Activated naive CD8-positive, alpha-beta T cell (primary cell): ENCODE data around the gene CCDC134.
A peak's percentile ranks its signal among the peaks of the same experiment; 100 is the strongest.

Experiments used
- H3K27ac Mint-ChIP-seq: one replicate; pipeline ENCODE4 v1.8.0; 2021; ENCODE audit warnings: mixed read lengths
- H3K27me3 Mint-ChIP-seq: one replicate; pipeline ENCODE4 v1.8.0; 2021; ENCODE audit warnings: mixed read lengths
- H3K36me3 Mint-ChIP-seq: one replicate; pipeline ENCODE4 v1.8.0; 2021; ENCODE audit warnings: mixed read lengths
- H3K4me1 Mint-ChIP-seq: one replicate; pipeline ENCODE4 v1.8.0; 2021; ENCODE audit warnings: low read depth, mixed read lengths
- H3K4me3 Mint-ChIP-seq: one replicate; pipeline ENCODE4 v1.8.0; 2021; ENCODE audit warnings: mild to moderate bottlenecking, mixed read lengths
- H3K9me3 Mint-ChIP-seq: one replicate; pipeline ENCODE4 v1.8.0; 2021; ENCODE audit warnings: low read depth, mixed read lengths

The CCDC134 gene

GRCh38 chr22:41810022-41810421 lies 9.5 kb downstream of the CCDC134 start:
- Mint-ChIP-seq H3K4me1 (peaks cover 4% of the 10 kb centered on the region), H3K36me3 (peaks cover 5% of the 10 kb centered on the region), H3K27ac (no peak overlapping the region), H3K27me3 (no peaks in the 10 kb centered on the region), H3K4me3 (no peak overlapping the region), H3K9me3 (no peaks in the 10 kb centered on the region)

- no peaks in the 10 kb centered on the region for H3K9me3 Mint-ChIP-seq
- no peak overlapping the region for H3K27ac Mint-ChIP-seq
- H3K36me3 Mint-ChIP-seq, result peaks cover 8% of the 10 kb centered on the region
- no peaks in the 10 kb centered on the region for H3K4me1 Mint-ChIP-seq
- H3K4me3 Mint-ChIP-seq, result no peak overlapping the region
- no peaks in the 10 kb centered on the region for H3K27me3 Mint-ChIP-seq
Measured at GRCh38 chr22:41812805-41813545, 12.5 kb downstream of the CCDC134 start.

GRCh38 chr22:41813726-41814410 lies 13.4 kb downstream of the CCDC134 start:
- H3K9me3 Mint-ChIP-seq, result no peaks in the 10 kb centered on the region
- no peaks in the 10 kb centered on the region for H3K27me3 Mint-ChIP-seq
- H3K27ac Mint-ChIP-seq, result no peak overlapping the region
- H3K4me1 Mint-ChIP-seq, result no peaks in the 10 kb centered on the region
- H3K4me3 Mint-ChIP-seq, result no peak overlapping the region
- H3K36me3 Mint-ChIP-seq, result peaks cover 8% of the 10 kb centered on the region

- Mint-ChIP-seq H3K27ac (no peak overlapping the region), H3K27me3 (no peaks in the 10 kb centered on the region), H3K36me3 (peaks cover 3% of the 10 kb centered on the region), H3K4me1 (no peaks in the 10 kb centered on the region), H3K9me3 (no peaks in the 10 kb centered on the region), H3K4me3 (no peak overlapping the region)
Measured at GRCh38 chr22:41815716-41816115, 15.2 kb downstream of the CCDC134 start.

GRCh38 chr22:41816241-41816640 lies 15.8 kb downstream of the CCDC134 start:
- H3K36me3 Mint-ChIP-seq, result peaks cover 3% of the 10 kb centered on the region
- H3K9me3 Mint-ChIP-seq, result no peaks in the 10 kb centered on the region
- H3K4me3 Mint-ChIP-seq, result no peak overlapping the region
- no peaks in the 10 kb centered on the region for H3K27me3 Mint-ChIP-seq
- no peaks in the 10 kb centered on the region for H3K4me1 Mint-ChIP-seq
- H3K27ac Mint-ChIP-seq, result no peak overlapping the region

DNA sequence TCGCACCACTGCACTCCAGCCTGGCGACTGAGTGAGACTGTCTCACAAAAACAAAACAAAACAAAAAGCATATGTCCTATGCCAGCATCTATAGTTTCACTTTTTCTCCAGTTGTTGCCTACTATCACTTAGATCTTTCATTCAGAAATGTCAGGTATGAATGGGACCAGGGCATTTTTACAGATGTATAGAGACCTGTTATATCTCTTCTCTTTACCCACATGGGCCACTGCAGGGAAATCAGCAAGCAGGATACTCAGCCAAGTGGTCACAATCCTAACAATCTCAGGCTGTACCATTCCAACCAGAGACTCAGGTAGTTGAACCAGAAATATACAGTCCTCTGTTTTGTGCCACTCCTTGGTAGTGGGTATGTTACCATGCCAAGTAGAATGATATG lies 16.4 kb downstream of the CCDC134 start:
- H3K27me3 Mint-ChIP-seq, result no peaks in the 10 kb centered on the region
- H3K36me3 Mint-ChIP-seq, result peaks cover 3% of the 10 kb centered on the region
- peaks cover 5% of the 10 kb centered on the region for H3K4me1 Mint-ChIP-seq
- H3K27ac Mint-ChIP-seq, result no peak overlapping the region
- no peaks in the 10 kb centered on the region for H3K9me3 Mint-ChIP-seq
- H3K4me3 Mint-ChIP-seq, result no peak overlapping the region

GRCh38 chr22:41818011-41818410 lies 17.5 kb downstream of the CCDC134 start:
- H3K36me3 Mint-ChIP-seq, result peaks cover 3% of the 10 kb centered on the region
- no peak overlapping the region for H3K27ac Mint-ChIP-seq
- H3K4me3 Mint-ChIP-seq, result no peak overlapping the region
- H3K27me3 Mint-ChIP-seq, result no peaks in the 10 kb centered on the region
- H3K9me3 Mint-ChIP-seq, result no peaks in the 10 kb centered on the region
- peaks cover 16% of the 10 kb centered on the region for H3K4me1 Mint-ChIP-seq

DNA sequence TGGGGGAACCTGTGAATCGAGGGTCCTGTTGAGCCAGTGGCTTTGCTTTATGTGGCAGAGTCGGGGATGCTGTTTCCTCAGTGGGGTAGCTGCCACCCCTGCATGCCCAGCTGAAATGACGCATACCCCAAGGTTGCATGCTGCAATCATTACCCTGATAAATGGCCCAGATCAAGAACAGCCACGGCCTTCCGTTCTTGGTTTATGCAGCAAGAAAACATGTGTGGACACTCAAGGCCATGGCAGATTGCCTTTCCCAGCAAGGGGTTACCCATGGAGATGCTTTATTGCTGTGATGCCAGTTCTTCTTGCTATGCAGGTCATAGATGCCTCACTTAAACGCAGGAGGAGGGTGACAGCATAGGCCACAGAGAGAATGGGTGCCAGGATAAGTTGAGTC lies 18.1 kb downstream of the CCDC134 start:
- H3K4me3 Mint-ChIP-seq, result no peak overlapping the region
- H3K4me1 Mint-ChIP-seq, result peaks cover 18% of the 10 kb centered on the region
- H3K27me3 Mint-ChIP-seq, result no peaks in the 10 kb centered on the region
- H3K36me3 Mint-ChIP-seq, result peaks cover 3% of the 10 kb centered on the region
- H3K9me3 Mint-ChIP-seq, result no peaks in the 10 kb centered on the region
- no peak overlapping the region for H3K27ac Mint-ChIP-seq

GRCh38 chr22:41819257-41819656 lies 18.8 kb downstream of the CCDC134 start:
- Mint-ChIP-seq H3K36me3 (peaks cover 7% of the 10 kb centered on the region), H3K27me3 (no peaks in the 10 kb centered on the region), H3K27ac (no peak overlapping the region), H3K4me3 (no peak overlapping the region), H3K4me1 (peaks cover 25% of the 10 kb centered on the region), H3K9me3 (no peaks in the 10 kb centered on the region)

GRCh38 chr22:41820447-41820846 lies 20.0 kb downstream of the CCDC134 start:
- Mint-ChIP-seq H3K27ac (peak overlapping the region; percentile 51), H3K36me3 (peaks cover 8% of the 10 kb centered on the region), H3K9me3 (no peaks in the 10 kb centered on the region)

DNA sequence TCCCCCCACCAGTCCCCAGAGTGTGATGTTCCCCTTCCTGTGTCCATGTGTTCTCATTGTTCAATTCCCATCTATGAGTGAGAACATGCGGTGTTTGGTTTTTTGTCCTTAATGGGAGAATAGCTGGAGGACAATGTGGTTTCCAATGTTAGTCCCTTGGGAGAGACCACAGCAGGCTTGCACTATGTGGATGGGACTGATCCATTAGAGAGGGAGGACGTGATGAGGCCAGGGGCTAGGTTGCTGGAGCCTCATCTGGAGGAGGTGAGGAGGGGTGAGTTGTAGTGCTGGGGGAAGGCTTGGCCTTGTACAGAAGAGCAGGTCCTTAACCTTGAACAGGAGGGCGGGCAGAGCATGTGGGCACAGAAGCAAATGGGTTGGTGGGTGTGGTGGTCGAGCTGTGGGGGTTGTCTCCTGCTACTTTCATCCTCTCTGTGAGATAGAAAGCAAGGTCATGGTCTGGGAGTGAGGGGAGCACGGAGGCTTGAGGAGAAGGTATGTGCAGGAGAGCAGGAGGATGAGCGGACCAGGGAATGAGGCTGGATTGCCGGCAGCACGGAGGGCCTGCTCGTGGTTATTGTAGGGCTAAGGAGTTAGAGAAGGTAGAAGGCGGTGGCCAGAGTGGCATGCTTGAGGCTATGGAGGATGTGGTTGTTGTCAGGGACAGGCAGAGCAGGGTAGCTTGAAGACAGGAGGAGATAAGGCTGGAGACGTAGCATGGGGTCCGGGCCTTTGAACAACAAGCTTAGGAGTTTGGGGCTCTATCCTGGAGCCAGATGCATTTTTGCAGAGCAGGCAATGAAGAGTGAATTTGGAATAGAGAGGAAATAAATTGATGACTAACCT lies 21.2 kb downstream of the CCDC134 start:
- Mint-ChIP-seq H3K9me3 (no peaks in the 10 kb centered on the region), H3K36me3 (peaks cover 6% of the 10 kb centered on the region), H3K27me3 (no peaks in the 10 kb centered on the region), H3K4me1 (peaks cover 27% of the 10 kb centered on the region), H3K27ac (peak overlapping the region; percentile 96), H3K4me3 (no peak overlapping the region)

More at GRCh38 chr22:41820447-41820846, 20.0 kb downstream of the CCDC134 start:
- H3K4me1 Mint-ChIP-seq, result peaks cover 27% of the 10 kb centered on the region
- H3K27me3 Mint-ChIP-seq, result no peaks in the 10 kb centered on the region
- H3K4me3 Mint-ChIP-seq, result no peak overlapping the region

DNA sequence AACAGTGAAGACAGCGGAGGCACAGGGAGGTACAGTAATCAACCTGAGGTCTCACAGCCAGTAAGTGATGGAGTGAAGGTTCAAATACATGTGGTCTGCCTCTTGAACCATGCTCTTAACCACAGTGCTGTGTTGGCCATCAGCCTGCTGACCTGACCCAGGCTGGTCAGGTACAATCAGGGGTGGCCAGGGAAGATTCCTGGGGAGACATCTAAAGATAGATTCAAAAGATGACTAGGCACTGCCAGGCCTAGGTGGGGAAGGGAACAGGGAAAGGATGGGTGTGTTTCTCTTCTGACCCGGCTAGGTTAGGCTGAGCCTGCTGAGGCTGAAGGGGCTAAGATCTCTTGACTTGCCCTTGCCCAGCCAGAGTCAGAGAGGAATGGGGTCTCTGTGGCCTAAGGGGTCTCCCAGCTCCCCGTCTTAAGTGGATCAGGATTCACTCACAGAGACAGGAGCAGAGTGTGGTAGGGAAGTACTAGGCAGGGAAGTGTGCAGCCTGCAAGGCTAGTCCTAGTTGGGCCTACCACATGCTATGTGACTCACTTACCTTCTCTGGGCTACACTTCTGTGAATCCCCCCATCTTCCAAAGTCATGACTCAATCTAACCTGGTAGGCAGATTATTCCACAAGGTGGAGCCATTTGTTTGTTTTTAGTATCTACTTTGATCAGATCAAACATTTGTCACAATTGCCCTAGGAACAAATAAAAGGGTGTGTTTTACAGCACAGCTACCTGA lies 22.0 kb downstream of the CCDC134 start:
- H3K4me1 Mint-ChIP-seq, result peaks cover 27% of the 10 kb centered on the region
- H3K27ac Mint-ChIP-seq, result peak overlapping the region; percentile 96
- H3K27me3 Mint-ChIP-seq, result no peaks in the 10 kb centered on the region
- H3K4me3 Mint-ChIP-seq, result peak overlapping the region; percentile 28
- H3K9me3 Mint-ChIP-seq, result no peaks in the 10 kb centered on the region
- H3K36me3 Mint-ChIP-seq, result peaks cover 6% of the 10 kb centered on the region

GRCh38 chr22:41823797-41824196 lies 23.3 kb downstream of the CCDC134 start:
- H3K27ac Mint-ChIP-seq, result peak overlapping the region; percentile 75
- H3K27me3 Mint-ChIP-seq, result no peaks in the 10 kb centered on the region
- no peak overlapping the region for H3K4me3 Mint-ChIP-seq
- no peaks in the 10 kb centered on the region for H3K9me3 Mint-ChIP-seq
- peaks cover 31% of the 10 kb centered on the region for H3K4me1 Mint-ChIP-seq
- H3K36me3 Mint-ChIP-seq, result peaks cover 6% of the 10 kb centered on the region

DNA sequence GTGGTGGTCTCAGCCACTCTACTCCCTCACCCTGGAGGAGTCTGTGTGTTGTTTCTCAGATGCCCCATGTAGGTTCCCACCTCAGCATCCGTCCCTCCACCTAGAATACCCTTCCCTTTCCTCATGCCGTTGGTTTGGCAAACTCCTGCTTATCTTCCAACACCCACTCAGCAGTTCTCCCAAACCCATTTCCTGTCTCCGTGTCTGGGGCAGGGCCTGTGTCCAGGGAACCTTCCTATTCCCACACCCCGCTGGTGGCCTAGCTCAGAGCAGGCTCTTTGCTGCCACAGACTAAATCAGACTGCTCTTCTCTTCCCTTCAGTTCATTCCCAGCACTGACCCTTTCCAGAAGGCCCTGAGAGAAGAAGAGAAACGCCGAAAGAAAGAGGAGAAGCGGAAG lies 24.9 kb downstream of the CCDC134 start:
- Mint-ChIP-seq H3K9me3 (no peaks in the 10 kb centered on the region), H3K27me3 (no peaks in the 10 kb centered on the region), H3K4me3 (no peak overlapping the region), H3K36me3 (peaks cover 6% of the 10 kb centered on the region), H3K4me1 (peaks cover 35% of the 10 kb centered on the region), H3K27ac (peak overlapping the region; percentile 81)
